Measurements from ENCODE around the gene LDLR. TPM values are rescaled to one million over a fixed set of nuclear protein-coding genes. Genes with fewer than 3 reads are reported as not detected.

LDLR gene
- total and polyA plus RNA-seq, 2 of the 4 experiments (the other 2 are of a cell fraction): 45.2 to 53.8 TPM

DNA sequence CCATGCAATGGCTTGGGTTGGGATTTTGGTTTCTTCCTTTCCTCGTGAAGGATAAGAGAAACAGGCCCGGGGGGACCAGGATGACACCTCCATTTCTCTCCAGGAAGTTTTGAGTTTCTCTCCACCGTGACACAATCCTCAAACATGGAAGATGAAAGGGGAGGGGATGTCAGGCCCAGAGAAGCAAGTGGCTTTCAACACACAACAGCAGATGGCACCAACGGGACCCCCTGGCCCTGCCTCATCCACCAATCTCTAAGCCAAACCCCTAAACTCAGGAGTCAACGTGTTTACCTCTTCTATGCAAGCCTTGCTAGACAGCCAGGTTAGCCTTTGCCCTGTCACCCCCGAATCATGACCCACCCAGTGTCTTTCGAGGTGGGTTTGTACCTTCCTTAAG lies 42.2 kb downstream of the LDLR start:
- H2BK20ac ChIP-seq (ENCODE audit: low read depth, low read length): no peak overlapping the region
- H3K14ac ChIP-seq (replicated peaks; ENCODE audit: low read depth, low read length): no peak overlapping the region
- H2AK5ac ChIP-seq (ENCODE audit: low read depth, low read length): peak overlapping the region; percentile 47
- POLR2A ChIA-PET (ENCODE audit: unreplicated experiment): no interaction called here
- peaks cover 23% of the 10 kb centered on the region for H4K20me1 ChIP-seq (ENCODE audit: insufficient read depth, low read length)
- peak overlapping the region; percentile 7; the same call in 1 of the 2 replicates for H3K27ac ChIP-seq (ENCODE audit: insufficient read depth, low read length)
- H3K4me2 ChIP-seq (ENCODE audit: low read depth, low read length): no peak overlapping the region
- ATAC-seq (ENCODE audit: low read depth): no peak
- TF ChIP-seq CEBPB (IDR thresholded peaks at IDR 0.05; ENCODE audit: low read depth, low read length): no peak
- no peak for TF ChIP-seq BHLHE40 (IDR thresholded peaks at IDR 0.05; ENCODE audit: low read depth, low read length)
- TF ChIP-seq, protein P1, sequence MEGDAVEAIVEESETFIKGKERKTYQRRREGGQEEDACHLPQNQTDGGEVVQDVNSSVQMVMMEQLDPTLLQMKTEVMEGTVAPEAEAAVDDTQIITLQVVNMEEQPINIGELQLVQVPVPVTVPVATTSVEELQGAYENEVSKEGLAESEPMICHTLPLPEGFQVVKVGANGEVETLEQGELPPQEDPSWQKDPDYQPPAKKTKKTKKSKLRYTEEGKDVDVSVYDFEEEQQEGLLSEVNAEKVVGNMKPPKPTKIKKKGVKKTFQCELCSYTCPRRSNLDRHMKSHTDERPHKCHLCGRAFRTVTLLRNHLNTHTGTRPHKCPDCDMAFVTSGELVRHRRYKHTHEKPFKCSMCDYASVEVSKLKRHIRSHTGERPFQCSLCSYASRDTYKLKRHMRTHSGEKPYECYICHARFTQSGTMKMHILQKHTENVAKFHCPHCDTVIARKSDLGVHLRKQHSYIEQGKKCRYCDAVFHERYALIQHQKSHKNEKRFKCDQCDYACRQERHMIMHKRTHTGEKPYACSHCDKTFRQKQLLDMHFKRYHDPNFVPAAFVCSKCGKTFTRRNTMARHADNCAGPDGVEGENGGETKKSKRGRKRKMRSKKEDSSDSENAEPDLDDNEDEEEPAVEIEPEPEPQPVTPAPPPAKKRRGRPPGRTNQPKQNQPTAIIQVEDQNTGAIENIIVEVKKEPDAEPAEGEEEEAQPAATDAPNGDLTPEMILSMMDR (conservative IDR thresholded peaks at IDR 0.05; ENCODE audit: low read depth, low read length): no peak
- TF ChIP-seq MXI1 (IDR thresholded peaks at IDR 0.05; ENCODE audit: borderline replicate concordance, low read depth, low read length): no peak
- no peak overlapping the region for H2BK120ac ChIP-seq (ENCODE audit: low read depth, low read length)
- no peak overlapping the region for H2BK15ac ChIP-seq (ENCODE audit: low read depth, low read length)
- no peak overlapping the region for H2BK5ac ChIP-seq (ENCODE audit: low read depth, low read length, poor library complexity, severe bottlenecking)
- H3K9ac ChIP-seq (ENCODE audit: low read depth, low read length): no peak overlapping the region
- in situ Hi-C loops (cut with MboI; ENCODE audit: low sequenced_read_pairs): loop anchor here (5.0 kb wide), 1 partner anchor 71 kb away; no protein-coding TSS in a partner anchor
- H3K36me3 ChIP-seq (ENCODE audit: control insufficient read depth, insufficient read depth, low read length): peaks cover 48% of the 10 kb centered on the region
- H3K4ac ChIP-seq (ENCODE audit: low read depth, low read length): peak overlapping the region; percentile 71
- no peaks in the 10 kb centered on the region for H3K9me3 ChIP-seq (ENCODE audit: control insufficient read depth, insufficient read depth, low read length)
- no peak overlapping the region for H3K56ac ChIP-seq (ENCODE audit: extremely low read depth, insufficient read depth, low read length)
- H3K27me3 ChIP-seq (ENCODE audit: control insufficient read depth, insufficient read depth, low read length): no peaks in the 10 kb centered on the region
- H3K79me1 ChIP-seq (ENCODE audit: low read depth in 1 of 2, low read length in 2 of 2): peaks cover 2 to 49% of the 10 kb centered on the region in 2 experiments; a peak in 3 of 4 replicates
- no peak overlapping the region; the same call in 1 of the 2 replicates for H4K91ac ChIP-seq (ENCODE audit: insufficient read depth, low read depth, low read length)
- no peaks in the 10 kb centered on the region for H3K9me1 ChIP-seq (ENCODE audit: insufficient read depth, low read length)
- no peak overlapping the region for H4K5ac ChIP-seq (ENCODE audit: low read depth, low read length)
- H3K23ac ChIP-seq (ENCODE audit: low read depth, low read length): no peak overlapping the region
- H4K8ac ChIP-seq (ENCODE audit: low read depth in 2 of 2, low read length in 2 of 2): peak overlapping the region in 1 of 2 experiments; percentile 65; a peak in 2 of 4 replicates
- dilution Hi-C loops (cut with HindIII; ENCODE audit: low sequenced_read_pairs, unreplicated experiment): no loop called here
- H3K4me3 ChIP-seq (ENCODE audit: insufficient read depth, low read depth, low read length): no peak overlapping the region
- peak overlapping the region; percentile 69 for H2AK9ac ChIP-seq (replicated peaks; ENCODE audit: low read depth, low read length, poor library complexity)
- CTCF ChIA-PET: no interaction called here
- intact Hi-C loops (cut with micrococcal nuclease): loop anchor here (1.0 to 2.0 kb wide), 2 partner anchors 95 to 195 kb away; no protein-coding TSS in a partner anchor
- 83% methylated on average over 2 of the region's 7 CpGs; no CpG with 5 or more reads in 1 of the 2 experiments for whole genome bisulfite sequencing, 2 experiments (ENCODE audit: extremely low coverage in 2 of 2, insufficient read length in 1 of 2)
- no peak overlapping the region for H3K18ac ChIP-seq (ENCODE audit: low read depth, low read length)
- peaks cover 2% of the 10 kb centered on the region; the same call in 1 of the 2 replicates for H3K4me1 ChIP-seq (ENCODE audit: control insufficient read depth, insufficient read depth, low read length)
- no peak overlapping the region for H2AFZ ChIP-seq (replicated peaks; ENCODE audit: low read length, poor library complexity)
- BruUV-seq (replicated peaks): TSS peak; percentile 79
- DNase-seq: no peak
